Neural crest cell (in vitro differentiated cells): ENCODE measurements around the gene GIGYF2. TPM values are rescaled to one million over a fixed set of nuclear protein-coding genes. Genes with fewer than 3 reads are reported as not detected.

ENCODE experiments used
- DNase-seq: peaks from one replicate; pipeline ENCODE4 v3.0.0; 2021; ENCODE audit warnings: low read depth, mixed read lengths, low spot score
- H3K27ac Mint-ChIP-seq: one replicate; pipeline ENCODE4 v1.8.0; 2021; ENCODE audit warnings: mild to moderate bottlenecking, mixed read lengths; ENCODE audit not compliant: unreplicated experiment
- H3K27me3 Mint-ChIP-seq: 2 replicates; pipeline ENCODE4 v1.8.0; 2021; ENCODE audit warnings: low read depth, mild to moderate bottlenecking, mixed read lengths
- H3K36me3 Mint-ChIP-seq: 2 replicates; pipeline ENCODE4 v1.8.0; 2021; ENCODE audit warnings: low read depth, mild to moderate bottlenecking, mixed read lengths
- H3K4me1 Mint-ChIP-seq: 2 replicates; pipeline ENCODE4 v1.8.0; 2021; ENCODE audit warnings: mixed read lengths
- H3K4me3 Mint-ChIP-seq: one replicate; pipeline ENCODE4 v1.8.0; 2021; ENCODE audit warnings: mild to moderate bottlenecking, mixed read lengths
- H3K9me3 Mint-ChIP-seq: 2 replicates; pipeline ENCODE4 v1.8.0; 2021; ENCODE audit warnings: mixed read lengths
- total RNA-seq: library from RNA; stranded (reverse); gene quantifications from 2 replicates; pipeline ENCODE4 v1.2.1, GENCODE V29; 2021
- TF ChIP-seq, protein P1 (sequence below): fragments of 200-600 bp; sonication (generic); conservative IDR thresholded peaks from 2 replicates; pipeline ENCODE4 v1.5.0; 2021; ENCODE audit warnings: antibody characterized with exemption, mild to moderate bottlenecking

Gene GIGYF2
- total RNA-seq, 1 donor from 2014 or later = 70.3 TPM

DNA sequence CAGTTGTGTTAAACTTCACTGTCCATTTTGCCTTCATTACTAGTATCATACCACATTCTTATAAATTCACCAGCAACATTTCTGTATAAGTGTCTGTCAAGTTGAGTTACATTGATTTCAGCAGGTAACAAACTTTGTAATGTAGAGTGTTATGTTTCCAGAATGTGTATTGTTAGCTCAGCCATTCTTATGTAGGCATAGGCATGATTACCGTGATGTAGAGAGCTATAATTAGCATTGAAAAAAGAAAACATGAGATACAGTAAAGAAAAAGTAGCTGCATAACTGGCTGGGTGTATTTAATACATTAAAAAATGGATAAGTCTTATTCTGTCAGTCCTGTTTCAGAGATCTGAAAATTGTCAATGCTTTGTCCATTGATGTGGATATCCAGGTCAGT is 70.7 kb downstream of the GIGYF2 start:
- DNase-seq = no peak
- H3K4me1 Mint-ChIP-seq = no peaks in the 10 kb centered on the region
- no peak overlapping the region for H3K27ac Mint-ChIP-seq
- no peak overlapping the region for H3K4me3 Mint-ChIP-seq
- no peaks in the 10 kb centered on the region for H3K9me3 Mint-ChIP-seq
- peaks cover 13% of the 10 kb centered on the region for H3K36me3 Mint-ChIP-seq
- TF ChIP-seq, protein P1, sequence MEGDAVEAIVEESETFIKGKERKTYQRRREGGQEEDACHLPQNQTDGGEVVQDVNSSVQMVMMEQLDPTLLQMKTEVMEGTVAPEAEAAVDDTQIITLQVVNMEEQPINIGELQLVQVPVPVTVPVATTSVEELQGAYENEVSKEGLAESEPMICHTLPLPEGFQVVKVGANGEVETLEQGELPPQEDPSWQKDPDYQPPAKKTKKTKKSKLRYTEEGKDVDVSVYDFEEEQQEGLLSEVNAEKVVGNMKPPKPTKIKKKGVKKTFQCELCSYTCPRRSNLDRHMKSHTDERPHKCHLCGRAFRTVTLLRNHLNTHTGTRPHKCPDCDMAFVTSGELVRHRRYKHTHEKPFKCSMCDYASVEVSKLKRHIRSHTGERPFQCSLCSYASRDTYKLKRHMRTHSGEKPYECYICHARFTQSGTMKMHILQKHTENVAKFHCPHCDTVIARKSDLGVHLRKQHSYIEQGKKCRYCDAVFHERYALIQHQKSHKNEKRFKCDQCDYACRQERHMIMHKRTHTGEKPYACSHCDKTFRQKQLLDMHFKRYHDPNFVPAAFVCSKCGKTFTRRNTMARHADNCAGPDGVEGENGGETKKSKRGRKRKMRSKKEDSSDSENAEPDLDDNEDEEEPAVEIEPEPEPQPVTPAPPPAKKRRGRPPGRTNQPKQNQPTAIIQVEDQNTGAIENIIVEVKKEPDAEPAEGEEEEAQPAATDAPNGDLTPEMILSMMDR = no peak
- no peaks in the 10 kb centered on the region for H3K27me3 Mint-ChIP-seq

DNA sequence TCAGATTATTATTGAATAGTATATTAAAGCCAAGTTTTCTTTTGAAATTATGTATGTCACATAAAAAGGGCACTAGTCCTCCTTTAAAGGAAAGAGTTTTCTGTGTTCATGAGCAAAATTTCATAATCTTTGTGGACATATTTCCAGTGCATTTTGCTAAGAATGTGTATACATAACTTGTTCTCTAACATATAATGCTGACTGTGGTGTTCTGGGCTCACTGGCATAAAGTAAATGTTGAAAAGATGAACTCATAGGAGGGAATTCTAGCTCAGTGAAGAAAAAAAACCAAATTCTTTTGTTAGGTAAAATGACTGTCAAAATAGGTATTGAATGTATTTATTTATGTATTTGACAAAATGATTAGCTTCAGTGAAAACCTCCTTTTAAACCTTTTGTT is 73.1 kb downstream of the GIGYF2 start:
- Mint-ChIP-seq H3K27me3 (no peaks in the 10 kb centered on the region), H3K4me1 (no peaks in the 10 kb centered on the region), H3K4me3 (no peak overlapping the region), H3K9me3 (no peaks in the 10 kb centered on the region), H3K36me3 (peaks cover 8% of the 10 kb centered on the region), H3K27ac (no peak overlapping the region)
- TF ChIP-seq, protein P1 = no peak
- DNase-seq = no peak

DNA sequence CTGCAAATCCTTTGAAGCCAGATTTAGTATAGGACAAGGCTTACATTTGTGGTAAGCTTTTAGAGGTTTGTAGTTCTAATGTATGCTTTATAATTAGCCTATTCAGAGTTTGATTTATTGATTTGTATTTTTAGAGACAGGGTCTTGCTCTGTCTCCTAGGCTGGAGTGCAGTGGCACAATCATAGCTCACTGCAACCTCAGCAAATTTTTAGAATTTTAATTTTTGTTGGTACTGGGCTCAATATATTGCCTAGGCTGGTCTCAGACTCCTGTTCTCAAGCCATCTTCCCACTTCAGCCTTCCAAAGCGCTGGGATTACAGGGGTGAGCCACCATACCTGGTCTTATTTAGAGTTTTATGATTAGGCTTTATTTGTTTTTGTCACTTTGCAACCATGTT is 74.7 kb downstream of the GIGYF2 start:
- Mint-ChIP-seq H3K9me3 (no peaks in the 10 kb centered on the region), H3K27ac (no peak overlapping the region), H3K27me3 (no peaks in the 10 kb centered on the region), H3K4me3 (no peak overlapping the region), H3K4me1 (peaks cover 9% of the 10 kb centered on the region), H3K36me3 (peaks cover 8% of the 10 kb centered on the region)
- TF ChIP-seq, protein P1 = no peak
- no peak for DNase-seq

DNA sequence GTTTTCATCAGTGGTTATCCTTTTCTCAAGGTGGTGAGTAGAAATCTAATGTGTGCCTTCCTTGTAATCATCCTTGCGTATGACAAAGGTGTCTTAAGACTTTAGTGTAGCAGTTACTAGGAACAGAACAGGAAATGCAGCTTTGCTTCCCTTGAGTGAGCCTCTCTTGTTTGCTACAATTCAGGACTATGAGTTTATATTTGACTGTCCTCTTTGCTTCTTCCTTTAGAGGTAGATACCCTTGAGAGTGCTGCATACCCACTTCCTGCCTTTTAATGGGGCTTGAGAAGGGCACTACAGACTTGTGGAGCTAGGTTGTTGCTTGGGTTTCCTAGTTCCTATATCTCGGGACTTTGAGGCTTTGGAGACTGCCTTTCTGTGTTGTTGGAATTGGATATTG is 75.4 kb downstream of the GIGYF2 start:
- DNase-seq = no peak
- Mint-ChIP-seq H3K9me3 (no peaks in the 10 kb centered on the region), H3K36me3 (peaks cover 8% of the 10 kb centered on the region), H3K27ac (peak overlapping the region; percentile 78), H3K4me3 (no peak overlapping the region), H3K4me1 (peaks cover 15% of the 10 kb centered on the region), H3K27me3 (no peaks in the 10 kb centered on the region)
- TF ChIP-seq, protein P1 = no peak

DNA sequence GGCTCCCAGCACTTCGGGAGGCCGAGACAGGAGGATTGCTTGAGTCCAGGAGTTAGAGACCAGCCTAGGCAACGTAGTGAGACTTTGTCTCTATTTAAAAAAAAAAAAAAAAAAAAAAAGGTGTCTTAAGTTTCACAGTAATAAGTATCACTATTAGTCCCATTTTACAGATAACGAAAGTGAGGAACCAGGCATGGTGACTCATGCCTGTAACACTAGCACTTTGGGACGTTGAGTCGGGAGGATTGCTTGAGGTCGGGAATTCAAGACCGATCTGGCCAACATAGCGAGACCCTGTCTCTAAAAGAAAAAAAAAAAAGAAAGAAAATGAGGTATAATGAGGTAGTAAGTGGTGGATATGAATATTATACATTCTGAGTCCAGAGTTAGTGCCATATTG is 76.7 kb downstream of the GIGYF2 start:
- no peak for DNase-seq
- no peak overlapping the region for H3K27ac Mint-ChIP-seq
- H3K4me3 Mint-ChIP-seq = no peak overlapping the region
- H3K4me1 Mint-ChIP-seq = peaks cover 15% of the 10 kb centered on the region
- no peaks in the 10 kb centered on the region for H3K27me3 Mint-ChIP-seq
- peaks cover 3% of the 10 kb centered on the region for H3K36me3 Mint-ChIP-seq
- H3K9me3 Mint-ChIP-seq = no peaks in the 10 kb centered on the region
- TF ChIP-seq, protein P1 = no peak

DNA sequence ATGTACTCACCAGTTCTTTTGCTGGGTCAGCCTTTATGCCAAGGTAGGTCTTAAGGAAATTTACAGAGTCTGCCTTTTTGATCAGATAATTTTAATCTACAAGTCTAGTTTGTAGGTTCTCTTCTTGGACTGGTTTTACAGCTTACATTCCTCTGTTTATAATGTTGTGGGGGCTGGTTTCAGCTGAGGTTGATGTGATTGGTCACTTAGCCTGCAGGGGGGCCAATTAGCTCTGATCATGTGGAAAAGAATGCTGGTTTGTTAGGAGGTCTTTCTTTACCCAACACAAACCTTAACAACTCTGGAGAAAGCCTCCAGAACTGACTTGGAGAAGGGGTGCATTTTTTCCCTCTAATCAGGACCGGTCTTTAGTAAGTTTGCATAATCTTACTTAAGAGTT is 79.3 kb downstream of the GIGYF2 start, which contains the start of gene KCNJ13:
KCNJ13 (minus strand) TSS at position 131 of the 400 bp plus-strand sequence. CDS start 5,203 bp downstream, outside the sequence.
- H3K4me1 Mint-ChIP-seq = peaks cover 15% of the 10 kb centered on the region
- H3K9me3 Mint-ChIP-seq = no peaks in the 10 kb centered on the region
- DNase-seq = no peak
- no peak within 1 kb of the TSS for H3K4me3 Mint-ChIP-seq
- no peaks in the 10 kb centered on the region for H3K27me3 Mint-ChIP-seq
- H3K36me3 Mint-ChIP-seq = no peaks in the 10 kb centered on the region
- H3K27ac Mint-ChIP-seq = no peak within 1 kb of the TSS
- TF ChIP-seq, protein P1 = no peak
